Activated CD4-positive, alpha-beta T cell treated with anti-CD3 and anti-CD28 coated beads, Interleukin-2, amount 50 U/mL, for 1 hour (primary cell): ENCODE results near the gene BABAM2.

Experiments used
- DNase-seq: peaks from one replicate; pipeline ENCODE4 v3.0.0-alpha.2; 2020

Gene BABAM2

GRCh38 chr2:28135799-28136198, 245.3 kb downstream of the BABAM2 start:
- no peak for DNase-seq

DNA sequence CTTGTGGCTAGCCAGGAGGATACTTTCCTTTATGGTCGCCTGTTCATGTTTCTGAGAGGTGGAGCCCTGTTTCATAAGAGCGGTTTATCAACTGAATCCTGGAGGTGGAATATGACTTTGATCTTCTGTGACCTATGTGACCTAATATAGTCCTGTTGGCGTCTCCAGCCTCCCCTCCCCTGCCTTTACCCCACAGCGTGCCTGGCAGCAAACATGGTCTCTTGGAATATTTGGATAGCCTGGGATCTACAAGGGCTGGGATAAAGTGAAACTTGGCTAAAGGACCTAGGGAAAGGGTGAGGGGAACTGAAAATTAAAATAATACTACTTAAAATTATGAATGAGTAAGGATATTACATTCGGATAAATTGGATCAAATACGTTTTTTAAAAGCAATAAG, 246.0 kb downstream of the BABAM2 start:
- DNase-seq, result no peak

DNA sequence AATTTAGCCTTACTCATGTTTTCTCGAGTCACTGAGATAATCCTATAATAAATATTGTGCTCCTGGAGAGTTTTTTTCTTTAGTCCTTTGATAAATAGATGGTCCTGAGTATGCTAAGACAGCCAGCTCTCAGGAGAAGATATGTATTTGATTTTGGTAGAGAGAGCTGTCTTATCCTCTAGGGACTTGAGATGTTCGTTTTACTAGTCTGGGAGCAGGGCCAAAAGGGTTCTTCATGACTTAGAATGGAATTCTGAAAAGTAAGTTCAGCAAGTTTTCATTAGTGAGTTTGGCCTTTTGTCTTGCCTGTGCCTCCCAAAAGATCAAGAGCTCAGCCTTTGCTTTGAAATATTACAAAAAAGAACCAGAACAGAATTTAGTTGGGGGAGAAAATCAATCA, 246.7 kb downstream of the BABAM2 start:
- no peak for DNase-seq

GRCh38 chr2:28142386-28142785, 251.9 kb downstream of the BABAM2 start:
- DNase-seq, result no peak

DNA sequence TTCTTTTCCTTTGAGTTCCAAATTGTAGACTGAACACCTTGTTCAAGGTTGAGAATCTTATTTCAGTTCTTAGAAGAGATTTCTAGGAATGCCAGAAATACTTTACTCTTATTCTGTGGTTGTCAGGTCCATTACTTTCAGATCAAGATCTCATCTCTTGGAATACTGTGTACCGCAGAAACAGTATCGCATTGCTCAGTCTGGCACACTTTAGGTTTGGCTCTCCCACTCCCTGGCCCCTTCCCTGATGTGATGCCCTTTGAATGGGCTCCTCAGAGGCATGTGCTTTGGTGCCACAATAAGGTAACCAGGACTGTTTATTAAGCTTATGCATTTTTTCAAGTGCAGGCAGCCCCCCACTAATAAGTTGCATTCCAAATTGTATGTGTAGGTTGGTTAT, 257.5 kb downstream of the BABAM2 start:
- DNase-seq, result no peak

DNA sequence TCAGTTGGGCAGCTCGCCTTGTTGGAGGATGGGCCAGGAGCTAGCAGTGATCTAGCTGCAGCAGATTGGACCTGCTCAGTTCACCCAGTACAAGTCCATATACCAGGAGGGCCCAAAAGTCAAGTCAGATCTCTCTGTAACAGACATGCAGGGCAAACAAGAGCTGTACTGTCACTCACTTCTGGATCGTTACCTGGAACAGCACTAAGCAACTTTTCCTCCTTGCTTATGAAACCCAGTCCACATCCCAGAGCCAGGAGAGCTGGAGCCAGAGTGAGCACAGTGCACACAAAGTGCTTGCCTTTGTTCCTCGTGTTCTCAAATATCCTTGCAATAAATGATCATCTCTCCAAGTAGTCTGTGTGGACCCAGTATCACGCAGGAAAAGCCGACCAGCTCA, 258.0 kb downstream of the BABAM2 start:
- DNase-seq, result no peak

GRCh38 chr2:28150236-28150915, 259.8 kb downstream of the BABAM2 start:
- no peak for DNase-seq

- DNase-seq, result no peak
Observed at GRCh38 chr2:28150994-28151393, 260.5 kb downstream of the BABAM2 start.

DNA sequence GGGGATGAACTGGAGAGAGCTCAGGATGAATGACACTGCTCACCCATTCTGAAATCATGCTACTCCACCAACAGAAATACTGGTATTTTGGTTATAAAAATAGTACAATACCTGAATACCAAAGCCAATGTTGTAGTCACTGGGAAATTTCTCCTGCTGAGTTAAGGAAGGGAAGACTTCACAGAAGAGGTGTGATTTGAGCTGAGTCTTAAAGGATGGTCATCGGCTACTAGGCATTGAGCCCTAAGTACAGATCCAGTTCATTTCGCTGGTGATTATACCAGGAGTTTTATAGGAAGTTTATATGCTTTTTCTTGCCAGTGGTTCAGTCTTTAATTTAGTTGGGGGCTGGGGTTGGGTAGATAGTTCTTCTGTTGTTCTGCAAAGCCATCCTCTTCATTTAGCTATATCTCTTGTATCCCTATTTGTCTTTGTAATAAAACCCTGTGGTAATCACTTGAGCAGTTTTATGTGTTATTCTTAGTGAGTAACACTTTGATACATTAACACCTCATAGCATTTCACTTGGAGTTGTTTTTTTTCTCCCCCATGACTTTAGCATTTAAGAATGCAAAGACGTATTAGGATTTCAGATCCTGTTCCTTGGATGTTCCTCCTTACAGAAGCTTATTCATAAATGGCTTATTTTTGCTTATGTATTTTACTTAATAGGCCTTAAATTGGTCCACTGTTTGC, 262.2 kb downstream of the BABAM2 start:
- no peak for DNase-seq

- DNase-seq, result no peak
Observed at GRCh38 chr2:28153851-28154250, 263.3 kb downstream of the BABAM2 start.

DNA sequence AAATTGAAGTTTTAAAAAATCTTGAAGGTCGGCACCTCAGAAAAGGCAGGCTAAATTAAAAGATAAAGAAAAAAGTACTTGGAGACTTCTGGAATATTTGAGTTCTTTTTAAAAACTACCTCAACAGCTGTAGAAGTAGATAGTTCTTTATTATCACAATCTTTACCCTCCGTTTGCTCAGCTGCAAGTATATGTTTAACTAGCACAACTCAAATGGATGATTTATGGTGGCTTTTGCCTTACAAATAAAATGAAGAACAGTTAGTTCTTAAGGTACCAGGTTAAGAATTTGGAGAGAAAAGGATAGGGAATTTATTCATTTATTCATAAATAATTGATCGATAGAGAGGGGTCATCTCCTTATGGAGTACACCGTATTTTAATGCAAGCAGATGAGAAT, 264.6 kb downstream of the BABAM2 start:
- no peak for DNase-seq

GRCh38 chr2:28155627-28156026, 265.1 kb downstream of the BABAM2 start:
- DNase-seq, result no peak

DNA sequence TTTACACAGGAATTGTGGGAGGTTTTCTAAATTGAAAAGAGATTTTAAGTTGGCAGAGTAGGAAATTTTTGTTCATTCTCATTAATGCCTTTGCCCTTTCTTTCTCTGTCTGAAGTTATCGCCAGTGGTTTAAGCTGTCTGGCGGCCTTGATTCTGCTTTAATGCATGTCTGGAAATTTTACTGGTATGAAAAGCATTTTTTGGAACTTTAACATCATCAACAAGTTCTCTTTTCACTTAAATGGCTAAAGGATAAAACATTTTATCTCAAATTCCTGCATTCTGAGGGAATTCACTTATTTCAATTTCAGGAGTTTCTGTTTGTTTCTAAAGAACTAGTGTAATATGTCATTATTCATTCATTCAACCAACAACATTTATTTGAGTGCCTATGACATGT, 268.3 kb downstream of the BABAM2 start:
- DNase-seq, result no peak

- DNase-seq, result no peak
Observed at GRCh38 chr2:28160986-28161425, 270.5 kb downstream of the BABAM2 start.

- no peak for DNase-seq
Observed at GRCh38 chr2:28161466-28161865, 270.9 kb downstream of the BABAM2 start.

GRCh38 chr2:28162564-28162963, 272.0 kb downstream of the BABAM2 start:
- no peak for DNase-seq

GRCh38 chr2:28163028-28163427, 272.5 kb downstream of the BABAM2 start:
- no peak for DNase-seq

DNA sequence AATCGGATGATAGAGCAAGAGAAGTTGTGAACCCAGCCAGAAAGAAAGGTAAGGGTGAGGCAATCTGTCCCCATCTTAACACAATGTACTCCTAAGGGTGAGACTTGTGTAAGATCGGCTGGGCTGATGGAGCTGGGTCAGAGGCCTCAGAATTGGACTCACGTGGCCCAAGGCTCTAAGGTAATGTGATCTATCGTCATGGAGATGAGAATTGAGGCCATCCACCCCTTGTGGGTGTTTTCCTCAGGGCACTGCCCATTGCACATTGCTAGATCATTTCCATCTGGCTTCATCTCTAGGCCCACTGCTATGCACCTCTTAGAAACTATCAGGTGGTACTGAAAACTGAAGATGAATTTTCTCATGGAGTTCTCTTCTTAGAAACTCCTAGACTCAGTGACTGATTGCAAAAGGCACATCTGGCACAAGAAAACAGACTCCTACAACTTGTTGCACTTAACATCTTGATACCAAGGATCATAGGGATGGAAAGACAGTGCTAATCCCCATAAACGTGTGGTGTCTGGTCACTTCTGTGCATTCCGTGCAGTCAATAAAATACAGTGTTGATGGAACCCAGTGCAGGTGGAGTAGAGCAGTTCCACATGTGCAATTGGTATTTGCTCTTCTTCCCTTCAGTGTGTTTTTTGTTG, 273.2 kb downstream of the BABAM2 start:
- DNase-seq, result no peak

DNA sequence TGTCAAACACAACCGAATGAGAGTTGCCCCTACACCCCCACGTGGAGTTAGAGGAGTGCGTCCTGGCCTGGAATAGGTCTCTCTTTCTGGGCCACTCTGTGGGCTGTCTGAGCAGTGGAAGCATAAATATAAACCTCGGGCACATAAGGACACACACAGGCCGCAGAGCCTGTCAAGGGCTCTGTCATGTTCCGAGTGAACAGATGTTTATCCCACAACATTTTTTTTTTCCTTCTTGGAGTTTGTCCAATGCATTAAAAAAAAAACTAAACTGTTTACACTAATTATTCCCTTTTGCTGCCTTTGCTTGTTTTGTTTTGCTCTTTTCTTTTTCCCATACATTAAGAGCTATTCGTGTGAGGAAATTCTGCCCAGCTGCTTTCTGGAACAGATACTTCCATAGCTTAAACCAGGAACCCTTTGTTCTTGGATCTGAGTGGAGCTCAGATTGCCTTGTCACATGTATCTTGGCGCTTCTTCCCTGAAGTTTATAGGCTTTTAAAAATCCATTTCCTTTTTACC, 273.8 kb downstream of the BABAM2 start:
- no peak for DNase-seq

GRCh38 chr2:28165087-28165635, 274.6 kb downstream of the BABAM2 start:
- DNase-seq, result no peak

DNA sequence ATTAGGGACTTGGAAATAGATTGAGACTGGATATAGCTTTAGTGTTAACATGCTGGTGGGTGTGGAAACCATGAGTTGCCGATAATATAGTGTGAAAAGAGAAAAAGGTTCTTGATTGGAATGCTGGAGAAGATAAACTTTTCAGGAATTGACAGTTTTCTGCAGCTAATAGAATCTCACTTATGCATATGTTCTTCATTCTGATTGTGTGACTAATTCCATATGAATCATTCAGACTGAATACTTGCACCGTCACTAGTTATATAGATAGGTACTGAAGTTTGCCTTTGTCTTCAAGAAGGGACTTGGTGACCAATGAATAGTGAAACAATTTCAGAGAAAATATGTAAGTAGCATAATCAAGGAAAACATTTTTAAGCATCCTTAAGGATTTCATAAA, 276.4 kb downstream of the BABAM2 start:
- DNase-seq, result no peak

DNA sequence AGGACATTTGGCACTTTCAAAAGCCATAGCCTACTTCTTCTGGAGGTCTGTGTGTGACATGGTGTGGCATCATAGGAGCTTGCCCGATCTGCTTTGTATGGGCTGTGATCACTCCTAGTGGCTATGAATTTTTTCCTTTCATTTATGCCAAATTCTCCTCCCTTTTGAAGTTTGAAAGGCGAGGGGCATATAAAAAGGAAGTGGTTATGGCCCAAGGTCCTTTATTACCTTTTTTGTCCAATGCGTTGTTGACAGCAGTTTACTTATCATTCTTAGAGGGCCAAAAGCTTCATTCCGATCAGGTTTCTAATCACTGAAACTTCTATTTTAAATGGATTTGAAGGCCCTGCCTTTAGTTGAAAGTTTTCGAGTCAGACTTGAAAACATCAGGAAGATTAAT, 277.8 kb downstream of the BABAM2 start:
- DNase-seq, result no peak

- no peak for DNase-seq
Observed at GRCh38 chr2:28169492-28169891, 279.0 kb downstream of the BABAM2 start.
